Measurements from ENCODE around the gene DNAJA3.

The DNAJA3 gene

GRCh38 chr16:4450931-4451519 is 25.4 kb downstream of the DNAJA3 start:
- peaks cover 5% of the 10 kb centered on the region for H3K27me3 Mint-ChIP-seq (ENCODE audit: low read depth, poor library complexity)
- H3K27ac Mint-ChIP-seq = peak overlapping the region; percentile 59
- no peak for DNase-seq
- no peak overlapping the region for H3K4me3 Mint-ChIP-seq
- H3K4me1 Mint-ChIP-seq = no peaks in the 10 kb centered on the region
- H3K36me3 Mint-ChIP-seq (ENCODE audit: low read depth) = peaks cover 47% of the 10 kb centered on the region
- H3K9me3 Mint-ChIP-seq = no peaks in the 10 kb centered on the region
- no peak for TF ChIP-seq CTCF (IDR thresholded peaks at IDR 0.05)

DNA sequence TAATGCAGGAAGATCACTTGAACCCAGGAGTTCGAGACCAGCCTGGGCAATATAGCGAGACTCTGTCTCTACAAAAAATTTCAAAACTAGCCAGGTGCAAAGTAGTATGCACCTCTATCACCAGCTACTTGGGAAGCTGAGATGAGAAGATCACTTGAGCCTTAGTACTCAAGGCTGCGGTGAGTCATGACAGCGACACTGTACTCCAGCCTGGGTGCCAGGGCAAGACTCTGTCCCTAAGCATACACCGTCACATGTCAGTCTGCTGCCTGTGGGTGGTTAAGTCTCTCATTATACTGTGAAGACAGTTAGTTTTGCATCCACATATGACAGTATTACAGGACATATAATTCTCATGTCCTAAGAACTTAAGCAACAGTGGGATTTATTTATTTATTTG is 27.0 kb downstream of the DNAJA3 start:
- Mint-ChIP-seq H3K27ac (no peak overlapping the region), H3K4me1 (no peaks in the 10 kb centered on the region), H3K4me3 (no peak overlapping the region), H3K9me3 (no peaks in the 10 kb centered on the region), H3K36me3 (ENCODE audit: low read depth) (peaks cover 46% of the 10 kb centered on the region), H3K27me3 (ENCODE audit: low read depth, poor library complexity) (peaks cover 5% of the 10 kb centered on the region)
- no peak for TF ChIP-seq CTCF (IDR thresholded peaks at IDR 0.05)
- no peak for DNase-seq

- no peak overlapping the region for H3K27ac Mint-ChIP-seq
- DNase-seq = peak; percentile 45
- TF ChIP-seq CTCF (IDR thresholded peaks at IDR 0.05) = no peak
- no peaks in the 10 kb centered on the region for H3K4me1 Mint-ChIP-seq
- peaks cover 52% of the 10 kb centered on the region for H3K36me3 Mint-ChIP-seq (ENCODE audit: low read depth)
- no peak overlapping the region for H3K4me3 Mint-ChIP-seq
- no peaks in the 10 kb centered on the region for H3K9me3 Mint-ChIP-seq
- peaks cover 5% of the 10 kb centered on the region for H3K27me3 Mint-ChIP-seq (ENCODE audit: low read depth, poor library complexity)
Measured at GRCh38 chr16:4454623-4455022, 29.0 kb downstream of the DNAJA3 start.

- Mint-ChIP-seq H3K36me3 (ENCODE audit: low read depth) (peaks cover 53% of the 10 kb centered on the region), H3K4me3 (no peak overlapping the region)
- TF ChIP-seq CTCF (IDR thresholded peaks at IDR 0.05) = no peak
Measured at GRCh38 chr16:4455081-4455480, 29.4 kb downstream of the DNAJA3 start.

GRCh38 chr16:4455951-4456350 is 30.3 kb downstream of the DNAJA3 start:
- Mint-ChIP-seq H3K4me3 (no peak overlapping the region), H3K27me3 (ENCODE audit: low read depth, poor library complexity) (peaks cover 5% of the 10 kb centered on the region), H3K4me1 (peaks cover 3% of the 10 kb centered on the region), H3K36me3 (ENCODE audit: low read depth) (peaks cover 49% of the 10 kb centered on the region), H3K9me3 (no peaks in the 10 kb centered on the region), H3K27ac (no peak overlapping the region)
- no peak for DNase-seq
- TF ChIP-seq CTCF (IDR thresholded peaks at IDR 0.05) = no peak

More at GRCh38 chr16:4455081-4455480, 29.4 kb downstream of the DNAJA3 start:
- Mint-ChIP-seq H3K27ac (no peak overlapping the region), H3K4me1 (no peaks in the 10 kb centered on the region), H3K27me3 (ENCODE audit: low read depth, poor library complexity) (peaks cover 5% of the 10 kb centered on the region), H3K9me3 (no peaks in the 10 kb centered on the region)
- DNase-seq = no peak

DNA sequence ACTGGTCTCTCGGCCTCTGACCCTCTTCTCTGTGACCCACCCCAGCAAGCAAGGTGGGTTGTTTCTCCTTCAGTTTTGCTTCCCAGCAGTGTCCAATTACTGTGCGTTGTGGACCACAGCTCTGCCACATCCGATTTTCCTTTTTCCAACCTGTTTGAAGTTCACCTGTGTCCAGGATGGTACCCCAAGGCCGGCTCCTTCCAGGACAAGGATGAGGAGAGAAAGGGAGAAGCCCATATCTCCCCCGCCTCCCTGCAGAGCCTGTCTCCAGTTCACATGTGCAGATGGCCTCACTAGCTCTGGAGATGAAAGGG is 35.2 kb downstream of the DNAJA3 start:
- no peak for TF ChIP-seq CTCF (IDR thresholded peaks at IDR 0.05)
- H3K9me3 Mint-ChIP-seq = no peaks in the 10 kb centered on the region
- peaks cover 11% of the 10 kb centered on the region for H3K4me1 Mint-ChIP-seq
- H3K27ac Mint-ChIP-seq = peak overlapping the region; percentile 95
- DNase-seq = no peak
- H3K27me3 Mint-ChIP-seq (ENCODE audit: low read depth, poor library complexity) = peaks cover 3% of the 10 kb centered on the region
- no peak overlapping the region for H3K4me3 Mint-ChIP-seq
- peaks cover 43% of the 10 kb centered on the region for H3K36me3 Mint-ChIP-seq (ENCODE audit: low read depth)
